Psoas muscle (tissue), 8 donors: Measurements from ENCODE around the gene MEDAG. TPM values are rescaled to one million over a fixed set of nuclear protein-coding genes. Genes with fewer than 3 reads are reported as not detected.

Source experiments
- ATAC-seq, 4 donors: fragments of 200-7000 bp; cut with Tn5 transposase; one replicate each; pipeline ENCODE4 v1.9.1; 2020; ENCODE audit warnings: moderate library complexity in 3 of 4, mild to moderate bottlenecking in 2 of 4
- DNase-seq, 2 donors: peaks; one replicate each; pipeline ENCODE4 v3.0.0-alpha.2; 2020
- H3K27ac ChIP-seq: fragments of 200-600 bp; one replicate; pipeline ENCODE4 v1.8.0; 2022
- H3K27me3 ChIP-seq, 3 donors: fragments of 200-600 bp in 1 of 3; one replicate each; pipeline versions ENCODE4 v1.6.1 to v1.8.0; 2013 to 2022; ENCODE audit warnings: low read length in 2 of 3, mild to moderate bottlenecking in 2 of 3, moderate library complexity in 1 of 3; ENCODE audit not compliant: insufficient read depth in 3 of 3
- H3K36me3 ChIP-seq, 2 donors: fragments of 200-600 bp in 1 of 2; one replicate each; pipeline versions ENCODE4 v1.6.1 to v1.8.0; 2013 to 2022; ENCODE audit warnings: low read depth in 1 of 2, mild to moderate bottlenecking in 1 of 2, moderate library complexity in 1 of 2; ENCODE audit not compliant: insufficient read depth in 1 of 2
- H3K4me1 ChIP-seq: fragments of 200-600 bp; one replicate; pipeline ENCODE4 v1.8.0; 2022
- H3K4me3 ChIP-seq: fragments of 200-600 bp; one replicate; pipeline ENCODE4 v1.8.0; 2022; ENCODE audit warnings: mild to moderate bottlenecking
- H3K9me3 ChIP-seq: fragments of 200-600 bp; one replicate; pipeline ENCODE4 v1.8.0; 2022
- WGBS, 3 donors: extraction: QIAGEN DNeasy Blood & Tissue Kit; methylation state at CpG; one replicate each; pipeline versions ENCODE4 v1.1.6 to v1.1.7; 2013; 5-methylcytosine and 5-hydroxymethylcytosine counted together
- intact Hi-C, 2 donors: fragments of 100-400 bp; cut with DNase I; formaldehyde crosslinking; loops; one replicate each; pipeline versions ENCODE4 v1.11.0 to v1.14.2; 2022
- polyA plus RNA-seq, 3 donors: library from polyadenylated mRNA; stranded (reverse); fragments of 200-250 nt; gene quantifications; one replicate each; pipeline ENCODE4 v1.2.3, GENCODE V29; 2013
- total RNA-seq, 4 donors: library from RNA; stranded (reverse); fragmentation: NEBNext Ultra II Directional in 2 of 4; extraction: Animal tissue kit (Norgen Biotek cat#: 25700) in 2 of 4; gene quantifications; one replicate each; pipeline versions ENCODE4 v1.2.1 to v1.2.4, GENCODE V29; 2021 to 2023
- TF ChIP-seq, protein P1 (sequence below): fragments of 200-600 bp; IDR thresholded peaks from one replicate; pipeline ENCODE4 v1.8.0; 2022; ENCODE audit warnings: antibody characterized with exemption
- donor health status: healthy with polysubstance abuse.
- donor health status: DM: no; HTN: no; CAD: no; lungs with moderate emphysema.
- donor health status: Bipolar disorder and iron deficiency.
- donor health status: healthy.
- donor health status: DM: yes; HTN: yes; CAD: no.
- donor health status: DM: no; HTN: no; CAD: no.
- donor health status: DM: no; HTN: no; CAD: no.
- donor health status: DM: yes; HTN: yes; CAD: no.

The MEDAG gene
- total and polyA plus RNA-seq, 7 donors: 4.6 to 13.7 (median 7.8) TPM

DNA sequence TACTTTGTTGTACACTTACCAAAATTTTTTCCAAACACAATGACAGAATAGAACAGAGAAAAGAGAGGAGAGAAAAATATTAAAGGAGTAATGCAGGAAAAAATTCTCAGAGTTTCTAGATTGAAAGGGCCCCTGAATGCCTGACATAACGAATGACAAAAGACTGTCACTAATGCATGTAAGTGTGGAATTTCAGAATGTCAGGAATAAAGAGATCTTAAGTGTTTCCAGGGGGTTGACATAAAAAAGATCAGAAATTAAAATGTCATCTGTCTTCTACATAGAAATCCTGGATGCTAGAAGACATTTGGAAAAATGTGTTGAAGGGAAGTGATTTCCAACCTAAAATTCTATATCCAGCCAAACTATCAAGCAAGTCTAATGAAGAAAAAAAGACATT lies 53.6 kb downstream of the MEDAG start:
- no peak overlapping the region for H3K27ac ChIP-seq
- H3K27me3 ChIP-seq: no peaks in the 10 kb centered on the region
- ATAC-seq: no peak
- intact Hi-C loops: no loop called here
- H3K36me3 ChIP-seq: no peaks in the 10 kb centered on the region
- TF ChIP-seq, protein P1, sequence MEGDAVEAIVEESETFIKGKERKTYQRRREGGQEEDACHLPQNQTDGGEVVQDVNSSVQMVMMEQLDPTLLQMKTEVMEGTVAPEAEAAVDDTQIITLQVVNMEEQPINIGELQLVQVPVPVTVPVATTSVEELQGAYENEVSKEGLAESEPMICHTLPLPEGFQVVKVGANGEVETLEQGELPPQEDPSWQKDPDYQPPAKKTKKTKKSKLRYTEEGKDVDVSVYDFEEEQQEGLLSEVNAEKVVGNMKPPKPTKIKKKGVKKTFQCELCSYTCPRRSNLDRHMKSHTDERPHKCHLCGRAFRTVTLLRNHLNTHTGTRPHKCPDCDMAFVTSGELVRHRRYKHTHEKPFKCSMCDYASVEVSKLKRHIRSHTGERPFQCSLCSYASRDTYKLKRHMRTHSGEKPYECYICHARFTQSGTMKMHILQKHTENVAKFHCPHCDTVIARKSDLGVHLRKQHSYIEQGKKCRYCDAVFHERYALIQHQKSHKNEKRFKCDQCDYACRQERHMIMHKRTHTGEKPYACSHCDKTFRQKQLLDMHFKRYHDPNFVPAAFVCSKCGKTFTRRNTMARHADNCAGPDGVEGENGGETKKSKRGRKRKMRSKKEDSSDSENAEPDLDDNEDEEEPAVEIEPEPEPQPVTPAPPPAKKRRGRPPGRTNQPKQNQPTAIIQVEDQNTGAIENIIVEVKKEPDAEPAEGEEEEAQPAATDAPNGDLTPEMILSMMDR: no peak
- no peaks in the 10 kb centered on the region for H3K9me3 ChIP-seq
- DNase-seq: no peak
- 83 to 93% (median 87%) methylated on average over 1 of the region's 1 CpG for WGBS, 3 donors
- no peak overlapping the region for H3K4me3 ChIP-seq
- H3K4me1 ChIP-seq: no peaks in the 10 kb centered on the region

DNA sequence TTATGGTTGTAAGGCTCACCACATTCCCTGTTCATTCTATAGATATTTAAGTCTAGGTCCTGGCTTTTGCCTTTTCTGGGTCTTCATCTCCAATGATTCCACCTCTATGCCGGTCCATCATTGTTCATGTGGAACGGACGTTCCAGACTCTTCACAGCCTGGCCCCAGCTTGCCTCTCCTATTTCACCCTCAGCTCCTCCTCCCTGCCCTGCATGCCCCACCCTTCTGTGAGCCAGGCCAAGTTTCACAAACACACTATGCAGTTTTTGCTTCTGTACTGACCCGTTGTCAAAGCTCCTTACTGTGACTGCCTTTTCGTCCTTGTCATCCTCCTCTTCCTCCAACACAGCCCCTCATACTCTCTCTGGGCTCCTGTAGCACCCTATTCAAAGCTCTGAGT lies 57.7 kb downstream of the MEDAG start:
- Histone ChIP-seq H3K4me1 (no peaks in the 10 kb centered on the region), H3K4me3 (no peak overlapping the region), H3K36me3 (no peaks in the 10 kb centered on the region), H3K9me3 (no peaks in the 10 kb centered on the region), H3K27me3 (no peaks in the 10 kb centered on the region), H3K27ac (no peak overlapping the region)
- 11 to 19% (median 18%) methylated on average over 5 of the region's 5 CpGs for WGBS, 3 donors
- TF ChIP-seq, protein P1: no peak
- intact Hi-C loops: no loop called here
- no peak for DNase-seq
- ATAC-seq: no peak

GRCh38 chr13:30965380-30965779 lies 59.3 kb downstream of the MEDAG start:
- no peak for ATAC-seq
- TF ChIP-seq, protein P1: no peak
- H3K27ac ChIP-seq: no peak overlapping the region
- H3K36me3 ChIP-seq: no peaks in the 10 kb centered on the region
- no peaks in the 10 kb centered on the region for H3K27me3 ChIP-seq
- intact Hi-C loops: no loop called here
- no peaks in the 10 kb centered on the region for H3K9me3 ChIP-seq
- DNase-seq: no peak
- no peak overlapping the region for H3K4me3 ChIP-seq
- 88 to 93% (median 92%) methylated on average over 1 of the region's 1 CpG for WGBS, 3 donors
- no peaks in the 10 kb centered on the region for H3K4me1 ChIP-seq

DNA sequence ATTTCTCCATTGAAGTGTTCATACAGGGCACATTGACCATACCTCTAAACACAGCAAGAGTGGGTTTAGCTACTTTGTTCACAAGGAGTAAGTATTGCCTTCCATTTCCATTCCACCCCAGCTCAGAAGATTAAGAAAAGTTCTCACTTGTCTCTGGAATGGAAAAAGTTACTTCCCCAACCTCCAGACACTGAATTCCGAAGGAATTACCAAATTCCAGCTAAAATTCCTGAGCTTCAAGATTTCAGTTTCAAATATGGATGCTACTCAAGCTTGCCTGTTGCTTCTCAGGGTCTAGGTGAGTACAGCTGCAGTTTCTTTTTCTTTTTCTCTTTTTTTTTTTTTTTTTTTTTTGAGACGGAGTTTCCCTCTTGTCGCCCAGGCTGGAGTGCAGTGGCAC lies 60.0 kb downstream of the MEDAG start:
- H3K27ac ChIP-seq: no peak overlapping the region
- no peaks in the 10 kb centered on the region for H3K9me3 ChIP-seq
- H3K4me3 ChIP-seq: no peak overlapping the region
- H3K36me3 ChIP-seq: no peaks in the 10 kb centered on the region
- H3K27me3 ChIP-seq: no peaks in the 10 kb centered on the region
- H3K4me1 ChIP-seq: no peaks in the 10 kb centered on the region
- TF ChIP-seq, protein P1: no peak
- no peak for DNase-seq
- WGBS, 3 donors: 75 to 85% (median 78%) methylated on average over 3 of the region's 3 CpGs
- no peak for ATAC-seq
- intact Hi-C loops: no loop called here

DNA sequence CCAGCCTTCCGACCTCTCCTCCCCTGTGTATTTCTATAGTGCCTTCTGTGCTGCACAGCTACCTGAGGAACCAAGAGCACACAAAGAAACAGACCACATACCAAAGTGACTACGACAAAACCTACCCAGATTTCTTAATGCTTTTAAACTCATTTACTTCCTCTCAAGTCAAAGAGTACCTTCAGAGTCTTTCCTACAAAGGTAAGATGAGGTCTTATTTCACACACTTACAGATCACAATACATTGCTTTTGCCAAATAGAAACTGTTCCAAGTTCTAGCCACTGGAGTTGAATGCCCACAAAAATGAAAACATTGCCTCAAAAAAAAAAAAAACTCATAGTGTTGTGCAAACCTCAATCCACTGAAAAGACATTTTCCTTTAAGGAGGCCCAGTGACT lies 62.8 kb downstream of the MEDAG start:
- H3K4me1 ChIP-seq: no peaks in the 10 kb centered on the region
- no peak overlapping the region for H3K4me3 ChIP-seq
- no peaks in the 10 kb centered on the region for H3K27me3 ChIP-seq
- no peaks in the 10 kb centered on the region for H3K9me3 ChIP-seq
- DNase-seq: no peak
- H3K36me3 ChIP-seq: no peaks in the 10 kb centered on the region
- H3K27ac ChIP-seq: no peak overlapping the region
- TF ChIP-seq, protein P1: no peak
- WGBS, 3 donors: 69 to 84% (median 80%) methylated on average over 2 of the region's 2 CpGs
- intact Hi-C loops: no loop called here
- ATAC-seq: no peak
